Testis (tissue), 2 donors: Measurements from ENCODE around the gene ERVFRD-1.

Source experiments
- CTCF ChIP-seq, 3 experiments: fragments of 450-650 bp in 2 of 3; fragments of 200-600 bp in 1 of 3; sonication (generic) in 1 of 3; IDR thresholded peaks; one replicate each; pipeline ENCODE4 v1.5.1; 2016 to 2019; ENCODE audit warnings: antibody characterized with exemption in 3 of 3, mild to moderate bottlenecking in 2 of 3, moderate library complexity in 1 of 3
- POLR2A ChIP-seq: fragments of 450-650 bp; IDR thresholded peaks from one replicate; pipeline ENCODE4 v1.6.1; 2017; ENCODE audit warnings: antibody characterized with exemption, mild to moderate bottlenecking, moderate library complexity

GRCh38 chr6:11152581-11152980 is 41.1 kb upstream of the ERVFRD-1 start:
- TF ChIP-seq CTCF (IDR thresholded peaks at IDR 0.05), result no peak
- no peak for TF ChIP-seq POLR2A
